Fibroblast of gingiva (primary cell): ENCODE data around the gene FOXD4L3.
"Not testable (repeated sequence)": the region's sequence is repeated elsewhere in the genome, so short reads cannot be mapped to it uniquely, and the experiment has no call there.

Source experiments
- DNase-seq: peaks from one replicate; pipeline ENCODE4 v3.0.0-alpha.2; 2011; ENCODE audit warnings: low read depth

FOXD4L3 gene

DNA sequence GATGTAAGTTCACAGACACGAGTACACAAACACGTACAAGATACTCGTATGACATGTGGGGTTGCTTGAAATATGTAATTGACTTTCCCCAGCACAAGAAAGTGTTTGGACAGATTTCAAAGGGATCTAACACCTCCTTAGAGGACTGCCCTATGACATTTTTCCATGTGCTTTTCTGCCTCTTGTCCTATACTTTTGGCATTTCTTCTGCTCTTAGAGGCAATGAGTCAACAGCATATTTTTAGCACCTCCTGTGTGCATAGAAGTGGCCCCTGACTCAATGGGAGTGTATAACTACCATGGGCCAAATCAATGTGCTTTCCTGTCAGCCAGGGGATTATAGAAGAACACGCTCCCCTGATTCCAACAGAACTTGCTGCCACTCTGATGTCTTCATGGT is 49.0 kb downstream of the FOXD4L3 start:
- DNase-seq: not testable (repeated sequence)
